ENCODE results near the gene DLGAP1.

DNA sequence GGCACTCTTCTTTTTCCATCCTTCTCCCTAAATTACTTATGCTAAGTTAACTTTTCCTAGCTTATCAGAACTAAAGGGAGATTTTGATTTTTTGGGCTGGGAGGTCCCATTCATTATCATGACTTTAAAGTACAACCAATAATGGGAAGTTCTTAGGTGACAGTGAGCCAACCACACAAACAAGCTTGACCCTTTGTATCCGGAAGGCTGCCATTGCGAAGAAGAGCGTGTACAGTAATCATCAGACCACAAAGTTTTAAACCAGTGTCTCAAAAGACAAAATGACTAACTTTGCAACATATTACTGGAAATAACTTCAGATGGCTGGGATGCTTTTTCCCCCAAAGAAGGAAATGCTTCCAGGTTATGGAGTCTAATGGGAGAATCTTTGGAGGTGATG lies 707.0 kb downstream of the DLGAP1 start:
- TF ChIP-seq EP300 (IDR thresholded peaks at IDR 0.05) (no peak), CTCF (IDR thresholded peaks at IDR 0.05) (no peak), POLR2A (IDR thresholded peaks at IDR 0.05) (no peak)
